Mucosa of rectum (tissue), 2 donors: ENCODE results near the gene INPP4B.

Source experiments
- H3K27ac ChIP-seq, 2 donors: one replicate each; pipeline ENCODE4 v1.7.0; 2013; ENCODE audit warnings: inconsistent platforms in 2 of 2, low read depth in 2 of 2, low read length in 2 of 2
- H3K27me3 ChIP-seq, 2 donors: one replicate each; pipeline ENCODE4 v1.7.0; 2013; ENCODE audit warnings: low read length in 2 of 2; ENCODE audit not compliant: control insufficient read depth in 2 of 2, insufficient read depth in 2 of 2
- H3K36me3 ChIP-seq, 2 donors: one replicate each; pipeline ENCODE4 v1.7.0; 2013; ENCODE audit warnings: low read length in 2 of 2; ENCODE audit not compliant: control insufficient read depth in 2 of 2, insufficient read depth in 2 of 2
- H3K4me1 ChIP-seq, 2 donors: one replicate each; pipeline ENCODE4 v1.7.0; 2013; ENCODE audit warnings: low read length in 2 of 2, mild to moderate bottlenecking in 1 of 2; ENCODE audit not compliant: control insufficient read depth in 2 of 2, insufficient read depth in 2 of 2
- H3K4me3 ChIP-seq, 2 donors: one replicate each; pipeline ENCODE4 v1.7.0; 2013; ENCODE audit warnings: low read length in 2 of 2
- H3K9ac ChIP-seq, 2 donors: one replicate each; pipeline ENCODE4 v1.7.0; 2013; ENCODE audit warnings: low read length in 2 of 2, low read depth in 1 of 2, mild to moderate bottlenecking in 1 of 2
- H3K9me3 ChIP-seq, 2 donors: one replicate each; pipeline ENCODE4 v1.7.0; 2013; ENCODE audit warnings: low read length in 2 of 2; ENCODE audit not compliant: control insufficient read depth in 2 of 2
- donor health status: healthy.
- donor health status: Normal muscosa, but diverticular disease.

The INPP4B gene

GRCh38 chr4:142713282-142714030 lies 132.6 kb downstream of the INPP4B start:
- H3K4me3 ChIP-seq = no peak overlapping the region
- H3K9me3 ChIP-seq = no peaks in the 10 kb centered on the region
- no peaks in the 10 kb centered on the region for H3K4me1 ChIP-seq
- H3K27ac ChIP-seq = no peak overlapping the region
- no peaks in the 10 kb centered on the region for H3K27me3 ChIP-seq
- H3K9ac ChIP-seq = no peak overlapping the region
- H3K36me3 ChIP-seq = no peaks in the 10 kb centered on the region

- no peaks in the 10 kb centered on the region for H3K27me3 ChIP-seq
Measured at GRCh38 chr4:142708231-142708630, 137.9 kb downstream of the INPP4B start.

GRCh38 chr4:142707401-142707800 lies 138.7 kb downstream of the INPP4B start:
- H3K4me3 ChIP-seq = no peak overlapping the region
- no peaks in the 10 kb centered on the region for H3K36me3 ChIP-seq
- no peak overlapping the region for H3K9ac ChIP-seq
- H3K4me1 ChIP-seq = no peaks in the 10 kb centered on the region
- H3K27ac ChIP-seq = no peak overlapping the region
- H3K27me3 ChIP-seq = no peaks in the 10 kb centered on the region
- no peaks in the 10 kb centered on the region for H3K9me3 ChIP-seq

More at GRCh38 chr4:142708231-142708630, 137.9 kb downstream of the INPP4B start:
- H3K9me3 ChIP-seq = no peaks in the 10 kb centered on the region
- H3K9ac ChIP-seq = no peak overlapping the region
- H3K27ac ChIP-seq = no peak overlapping the region
- H3K4me1 ChIP-seq = no peaks in the 10 kb centered on the region
- H3K36me3 ChIP-seq = no peaks in the 10 kb centered on the region
- H3K4me3 ChIP-seq = no peak overlapping the region

GRCh38 chr4:142706381-142706780 lies 139.7 kb downstream of the INPP4B start:
- H3K4me3 ChIP-seq = no peak overlapping the region
- no peaks in the 10 kb centered on the region for H3K36me3 ChIP-seq
- H3K27me3 ChIP-seq = no peaks in the 10 kb centered on the region
- no peaks in the 10 kb centered on the region for H3K9me3 ChIP-seq
- no peak overlapping the region for H3K9ac ChIP-seq
- no peak overlapping the region for H3K27ac ChIP-seq
- H3K4me1 ChIP-seq = no peaks in the 10 kb centered on the region

- Histone ChIP-seq H3K9ac (no peak overlapping the region), H3K4me3 (no peak overlapping the region), H3K36me3 (no peaks in the 10 kb centered on the region), H3K27me3 (no peaks in the 10 kb centered on the region), H3K9me3 (no peaks in the 10 kb centered on the region), H3K4me1 (no peaks in the 10 kb centered on the region), H3K27ac (no peak overlapping the region)
Measured at GRCh38 chr4:142705820-142706219, 140.3 kb downstream of the INPP4B start.

GRCh38 chr4:142703694-142704309 lies 142.3 kb downstream of the INPP4B start:
- H3K4me1 ChIP-seq = no peaks in the 10 kb centered on the region
- H3K4me3 ChIP-seq = no peak overlapping the region
- H3K36me3 ChIP-seq = no peaks in the 10 kb centered on the region
- no peak overlapping the region for H3K9ac ChIP-seq
- H3K27me3 ChIP-seq = no peaks in the 10 kb centered on the region
- no peak overlapping the region for H3K27ac ChIP-seq
- H3K9me3 ChIP-seq = no peaks in the 10 kb centered on the region

GRCh38 chr4:142701017-142701416 lies 145.1 kb downstream of the INPP4B start:
- Histone ChIP-seq H3K36me3 (no peaks in the 10 kb centered on the region), H3K4me3 (no peak overlapping the region), H3K27me3 (no peaks in the 10 kb centered on the region), H3K9me3 (no peaks in the 10 kb centered on the region), H3K27ac (no peak overlapping the region), H3K4me1 (peaks cover 0 to 5% of the 10 kb centered on the region in 2 donors), H3K9ac (no peak overlapping the region)

GRCh38 chr4:142700531-142700930 lies 145.6 kb downstream of the INPP4B start:
- Histone ChIP-seq H3K4me3 (no peak overlapping the region), H3K4me1 (peaks cover 0 to 5% of the 10 kb centered on the region in 2 donors), H3K9me3 (no peaks in the 10 kb centered on the region), H3K9ac (no peak overlapping the region), H3K27me3 (no peaks in the 10 kb centered on the region), H3K27ac (no peak overlapping the region), H3K36me3 (no peaks in the 10 kb centered on the region)

- H3K27me3 ChIP-seq = no peaks in the 10 kb centered on the region
- no peak overlapping the region for H3K27ac ChIP-seq
- H3K9ac ChIP-seq = no peak overlapping the region
- no peak overlapping the region for H3K4me3 ChIP-seq
- H3K9me3 ChIP-seq = no peaks in the 10 kb centered on the region
- peaks cover 0 to 5% of the 10 kb centered on the region in 2 donors for H3K4me1 ChIP-seq
- no peaks in the 10 kb centered on the region for H3K36me3 ChIP-seq
Measured at GRCh38 chr4:142698552-142698951, 147.5 kb downstream of the INPP4B start.

GRCh38 chr4:142697928-142698327 lies 148.2 kb downstream of the INPP4B start:
- Histone ChIP-seq H3K36me3 (no peaks in the 10 kb centered on the region), H3K4me1 (peaks cover 0 to 5% of the 10 kb centered on the region in 2 donors), H3K27me3 (no peaks in the 10 kb centered on the region), H3K9me3 (no peaks in the 10 kb centered on the region), H3K27ac (no peak overlapping the region), H3K9ac (no peak overlapping the region), H3K4me3 (no peak overlapping the region)
